IMR-90 (cell line): Measurements from ENCODE around the gene SLC35F1. TPM values are rescaled to one million over a fixed set of nuclear protein-coding genes. Genes with fewer than 3 reads are reported as not detected.

Experiments used
- ATAC-seq: fragments of 200-7000 bp; cut with Tn5 transposase; 2 replicates; pipeline ENCODE4 v1.9.1; 2020; ENCODE audit warnings: low read depth, mild to moderate bottlenecking, moderate library complexity
- BruUV-seq: library from RNA; stranded (reverse); fragments of 400-500 nt; replicated peaks from 2 replicates; lab custom pipeline; 2021; lab: Mats Ljungman, UMichigan
- CTCF ChIA-PET: fragments of 300-600 bp; formaldehyde crosslinking; extraction: SDS; loops from one replicate; lab custom pipeline; 2021; ENCODE audit warnings: antibody characterized with exemption; lab: Yijun Ruan, JAX
- POLR2A ChIA-PET: fragments of 300-600 bp; sonication (Branson Sonifier 250); formaldehyde crosslinking; loops from one replicate; lab custom pipeline; 2022; ENCODE audit warnings: antibody characterized with exemption; ENCODE audit not compliant: unreplicated experiment; lab: Charles Lee
- DNase-seq: peaks from one replicate; pipeline ENCODE4 v3.0.0; 2013
- H2AFZ ChIP-seq: replicated peaks from 2 replicates; pipeline ENCODE3; 2013; ENCODE audit warnings: low read length, mild to moderate bottlenecking; ENCODE audit not compliant: poor library complexity
- H2AK5ac ChIP-seq: 2 replicates; pipeline ENCODE4 v1.6.1; 2013; ENCODE audit warnings: low read depth, low read length, inconsistent platforms
- H2AK9ac ChIP-seq: replicated peaks from 2 replicates; pipeline ENCODE3; 2013; ENCODE audit warnings: mild to moderate bottlenecking, low read depth, low read length, moderate library complexity; ENCODE audit not compliant: poor library complexity
- H2BK120ac ChIP-seq: 2 replicates; pipeline ENCODE4 v1.6.1; 2013; ENCODE audit warnings: low read depth, low read length, inconsistent platforms
- H2BK15ac ChIP-seq: 3 replicates; pipeline ENCODE4 v1.6.1; 2013; ENCODE audit warnings: low read depth, low read length, inconsistent platforms
- H2BK20ac ChIP-seq: 2 replicates; pipeline ENCODE4 v1.6.1; 2013; ENCODE audit warnings: low read depth, mild to moderate bottlenecking, inconsistent platforms, low read length, moderate library complexity
- H2BK5ac ChIP-seq: 2 replicates; pipeline ENCODE4 v1.6.1; 2013; ENCODE audit warnings: mild to moderate bottlenecking, low read depth, low read length, inconsistent platforms; ENCODE audit not compliant: poor library complexity, severe bottlenecking
- H3K14ac ChIP-seq: replicated peaks from 2 replicates; pipeline ENCODE4 v1.6.1; 2013; ENCODE audit warnings: low read depth, low read length, inconsistent platforms
- H3K18ac ChIP-seq: 2 replicates; pipeline ENCODE4 v1.6.1; 2013; ENCODE audit warnings: low read depth, low read length, control low read depth
- H3K23ac ChIP-seq: 2 replicates; pipeline ENCODE4 v1.6.1; 2013; ENCODE audit warnings: low read depth, low read length, inconsistent platforms
- H3K27ac ChIP-seq: 2 replicates; pipeline ENCODE4 v1.5.1; 2013; ENCODE audit warnings: mild to moderate bottlenecking, control low read depth, low read length; ENCODE audit not compliant: insufficient read depth
- H3K27me3 ChIP-seq: 2 replicates; pipeline ENCODE4 v1.6.1; 2013; ENCODE audit warnings: low read length; ENCODE audit not compliant: control insufficient read depth, insufficient read depth
- H3K36me3 ChIP-seq: 2 replicates; pipeline ENCODE4 v1.6.1; 2013; ENCODE audit warnings: low read length, mixed read lengths; ENCODE audit not compliant: control insufficient read depth, insufficient read depth
- H3K4ac ChIP-seq: 2 replicates; pipeline ENCODE4 v1.6.1; 2013; ENCODE audit warnings: low read depth, low read length, inconsistent platforms
- H3K4me1 ChIP-seq: 2 replicates; pipeline ENCODE4 v1.6.1; 2013; ENCODE audit warnings: low read length, mixed read lengths; ENCODE audit not compliant: control insufficient read depth, insufficient read depth
- H3K4me2 ChIP-seq: 2 replicates; pipeline ENCODE4 v1.6.1; 2013; ENCODE audit warnings: low read depth, mild to moderate bottlenecking, control low read depth, low read length, moderate library complexity
- H3K4me3 ChIP-seq: 2 replicates; pipeline ENCODE4 v1.5.1; 2013; ENCODE audit warnings: low read depth, mild to moderate bottlenecking, control low read depth, low read length, moderate library complexity; ENCODE audit not compliant: insufficient read depth
- H3K56ac ChIP-seq: 2 replicates; pipeline ENCODE4 v1.6.1; 2013; ENCODE audit warnings: low read length, inconsistent platforms; ENCODE audit not compliant: insufficient read depth; ENCODE audit errors: extremely low read depth
- H3K79me1 ChIP-seq, 2 experiments: 2 replicates each; pipeline ENCODE4 v1.6.1; 2013; ENCODE audit warnings: low read length in 2 of 2, inconsistent platforms in 1 of 2, low read depth in 1 of 2
- H3K9ac ChIP-seq: 2 replicates; pipeline ENCODE4 v1.6.1; 2013; ENCODE audit warnings: low read depth, low read length, control low read depth
- H3K9me1 ChIP-seq: 2 replicates; pipeline ENCODE4 v1.6.1; 2013; ENCODE audit warnings: low read length, inconsistent platforms; ENCODE audit not compliant: insufficient read depth
- H3K9me3 ChIP-seq: 2 replicates; pipeline ENCODE4 v1.6.1; 2013; ENCODE audit warnings: low read length; ENCODE audit not compliant: control insufficient read depth, insufficient read depth
- H4K20me1 ChIP-seq: 2 replicates; pipeline ENCODE4 v1.6.1; 2013; ENCODE audit warnings: low read length, inconsistent platforms; ENCODE audit not compliant: insufficient read depth
- H4K5ac ChIP-seq: 2 replicates; pipeline ENCODE4 v1.6.1; 2013; ENCODE audit warnings: mild to moderate bottlenecking, low read depth, low read length, control low read depth
- H4K8ac ChIP-seq, 2 experiments: 2 replicates each; pipeline ENCODE4 v1.6.1; 2013; ENCODE audit warnings: low read depth in 2 of 2, low read length in 2 of 2, control low read depth in 1 of 2, inconsistent platforms in 1 of 2
- H4K91ac ChIP-seq: 2 replicates; pipeline ENCODE4 v1.6.1; 2013; ENCODE audit warnings: low read depth, low read length, inconsistent platforms; ENCODE audit not compliant: insufficient read depth
- BHLHE40 ChIP-seq: fragments of 150-350 bp; IDR thresholded peaks from 2 replicates; pipeline ENCODE4 v1.6.1; 2016; ENCODE audit warnings: mild to moderate bottlenecking, low read depth, low read length
- CEBPB ChIP-seq: IDR thresholded peaks from 2 replicates; pipeline ENCODE4 v1.6.1; 2012; ENCODE audit warnings: low read depth, low read length, improper control_type of control experiment
- CHD1 ChIP-seq: IDR thresholded peaks from 2 replicates; pipeline ENCODE4 v1.6.1; 2012; ENCODE audit warnings: low read depth, low read length, improper control_type of control experiment
- FOS ChIP-seq: fragments of 150-350 bp; IDR thresholded peaks from 2 replicates; pipeline ENCODE4 v1.6.1; 2016; ENCODE audit warnings: low read depth, low read length
- MAFK ChIP-seq: IDR thresholded peaks from 2 replicates; pipeline ENCODE4 v1.6.1; 2012; ENCODE audit warnings: low read depth, low read length, improper control_type of control experiment
- MAZ ChIP-seq: IDR thresholded peaks from 2 replicates; pipeline ENCODE4 v1.6.1; 2012; ENCODE audit warnings: low read depth, mild to moderate bottlenecking, low read length, improper control_type of control experiment, moderate library complexity, borderline replicate concordance
- MXI1 ChIP-seq: IDR thresholded peaks from 2 replicates; pipeline ENCODE4 v1.6.1; 2012; ENCODE audit warnings: low read depth, mild to moderate bottlenecking, low read length, moderate library complexity, borderline replicate concordance
- NFE2L2 ChIP-seq: fragments of 150-350 bp; IDR thresholded peaks from 2 replicates; pipeline ENCODE4 v1.6.1; 2016; ENCODE audit warnings: low read depth, mild to moderate bottlenecking, low read length
- POLR2A ChIP-seq: IDR thresholded peaks from 2 replicates; pipeline ENCODE4 v1.6.1; 2012; ENCODE audit warnings: mild to moderate bottlenecking, low read depth, low read length
- RAD21 ChIP-seq: IDR thresholded peaks from 2 replicates; pipeline ENCODE4 v1.6.1; 2012; ENCODE audit warnings: low read length, improper control_type of control experiment
- RCOR1 ChIP-seq: IDR thresholded peaks from 2 replicates; pipeline ENCODE4 v1.6.1; 2012; ENCODE audit warnings: mild to moderate bottlenecking, low read length, improper control_type of control experiment; ENCODE audit not compliant: insufficient replicate concordance
- RFX5 ChIP-seq: IDR thresholded peaks from 2 replicates; pipeline ENCODE4 v1.8.0; 2012; ENCODE audit warnings: low read depth, mild to moderate bottlenecking, low read length, moderate library complexity
- SMC3 ChIP-seq: fragments of 150-350 bp; IDR thresholded peaks from 2 replicates; pipeline ENCODE4 v1.6.1; 2016; ENCODE audit warnings: low read depth, mild to moderate bottlenecking, antibody characterized with exemption, low read length, moderate library complexity
- whole genome bisulfite sequencing, 2 experiments: methylation state at CpG; one replicate each; pipeline versions ENCODE4 v1.1.5 to v1.1.7; 2013; ENCODE audit warnings: missing lambda C conversion rate in 2 of 2; ENCODE audit not compliant: insufficient read length in 1 of 2; ENCODE audit errors: extremely low coverage in 2 of 2; 5-methylcytosine and 5-hydroxymethylcytosine counted together
- dilution Hi-C: fragments of 300-500 bp; cut with HindIII; formaldehyde crosslinking; loops from one replicate; pipeline ENCODE4 v1.14.3; 2018; ENCODE audit warnings: low sequenced_read_pairs; ENCODE audit not compliant: unreplicated experiment
- in situ Hi-C: fragments of 300-500 bp; cut with MboI; formaldehyde crosslinking; loops from 3 replicates; pipeline ENCODE4 v1.14.3; 2019; ENCODE audit warnings: low sequenced_read_pairs, inconsistent platforms, mixed read lengths
- intact Hi-C: fragments of 100-400 bp; cut with micrococcal nuclease; formaldehyde crosslinking; loops from 2 replicates; pipeline ENCODE4 v1.10.0; 2022
- polyA plus RNA-seq, 3 experiments: library from polyadenylated mRNA; depleted of rRNA; stranded (reverse); fragments of >200 nt; gene quantifications; 2 replicates each; pipeline ENCODE4 v1.2.3, GENCODE V29; 2012; ENCODE audit warnings: low replicate concordance in 1 of 3
- total RNA-seq: library from RNA; depleted of rRNA; stranded (reverse); fragments of >200 nt; gene quantifications from 2 replicates; pipeline ENCODE4 v1.2.3, GENCODE V29; 2012
- TF ChIP-seq, protein P1 (sequence below): conservative IDR thresholded peaks from 2 replicates; pipeline ENCODE4 v1.5.1; 2012; ENCODE audit warnings: mild to moderate bottlenecking, low read depth, low read length, improper control_type of control experiment
- TF ChIP-seq, protein P2 (sequence below): fragments of 150-350 bp; IDR thresholded peaks from 2 replicates; pipeline ENCODE4 v1.6.1; 2017; ENCODE audit warnings: mild to moderate bottlenecking, antibody characterized with exemption, low read length, low read depth
- TF ChIP-seq, protein P3 (sequence below): fragments of 150-350 bp; IDR thresholded peaks from 2 replicates; pipeline ENCODE4 v1.6.1; 2016; ENCODE audit warnings: low read depth, mild to moderate bottlenecking, low read length, moderate library complexity, borderline replicate concordance

The SLC35F1 gene
- total and polyA plus RNA-seq, 2 of the 4 experiments (the other 2 are of a cell fraction), result not detected

DNA sequence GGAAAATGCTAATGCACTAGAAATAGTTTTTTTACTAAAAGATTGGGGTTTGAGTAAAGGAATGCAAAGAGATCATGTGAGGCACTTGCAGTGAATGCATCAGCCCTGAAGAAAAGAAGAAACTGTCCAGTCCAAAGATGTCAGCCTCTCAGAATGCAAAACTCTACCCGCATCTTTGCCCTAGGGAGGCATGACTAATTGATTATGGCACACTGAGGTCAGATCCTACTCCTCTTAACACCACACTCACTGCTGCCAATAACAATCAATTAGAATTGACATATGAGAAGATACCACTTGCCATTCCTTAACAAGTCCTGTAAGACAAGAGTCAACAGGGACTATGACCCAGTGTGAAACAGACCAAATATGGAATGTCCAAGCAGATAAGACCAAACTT is 378.7 kb downstream of the SLC35F1 start:
- Histone ChIP-seq H3K4me3 (no peak overlapping the region), H2BK120ac (no peak overlapping the region), H2BK15ac (no peak overlapping the region), H4K5ac (no peak overlapping the region), H3K36me3 (no peaks in the 10 kb centered on the region), H3K27ac (no peak overlapping the region), H4K20me1 (no peaks in the 10 kb centered on the region), H3K4me2 (no peak overlapping the region), H3K56ac (no peak overlapping the region), H2AK5ac (no peak overlapping the region), H2AK9ac (no peak overlapping the region), H2AFZ (no peak overlapping the region), H3K4me1 (no peaks in the 10 kb centered on the region), H3K4ac (no peak overlapping the region), H3K23ac (no peak overlapping the region), H4K91ac (no peak overlapping the region), H2BK5ac (no peak overlapping the region), H3K9me3 (no peaks in the 10 kb centered on the region), H3K9ac (no peak overlapping the region), H3K18ac (no peak overlapping the region), H3K79me1 (no peaks in the 10 kb centered on the region), H4K8ac (no peak overlapping the region), H3K14ac (no peak overlapping the region), H3K9me1 (no peaks in the 10 kb centered on the region), H2BK20ac (0 out of 2 replicates have a peak overlapping the region, but pooled peaks have one; percentile 15), H3K27me3 (no peaks in the 10 kb centered on the region; the same call in 1 of the 2 replicates)
- in situ Hi-C loops, result loop anchor here (5.0 to 10.0 kb wide), 4 partner anchors 217 to 519 kb away; no protein-coding TSS in a partner anchor
- no peak for TF ChIP-seq FOS
- no peak for TF ChIP-seq MAZ
- TF ChIP-seq, protein P1, sequence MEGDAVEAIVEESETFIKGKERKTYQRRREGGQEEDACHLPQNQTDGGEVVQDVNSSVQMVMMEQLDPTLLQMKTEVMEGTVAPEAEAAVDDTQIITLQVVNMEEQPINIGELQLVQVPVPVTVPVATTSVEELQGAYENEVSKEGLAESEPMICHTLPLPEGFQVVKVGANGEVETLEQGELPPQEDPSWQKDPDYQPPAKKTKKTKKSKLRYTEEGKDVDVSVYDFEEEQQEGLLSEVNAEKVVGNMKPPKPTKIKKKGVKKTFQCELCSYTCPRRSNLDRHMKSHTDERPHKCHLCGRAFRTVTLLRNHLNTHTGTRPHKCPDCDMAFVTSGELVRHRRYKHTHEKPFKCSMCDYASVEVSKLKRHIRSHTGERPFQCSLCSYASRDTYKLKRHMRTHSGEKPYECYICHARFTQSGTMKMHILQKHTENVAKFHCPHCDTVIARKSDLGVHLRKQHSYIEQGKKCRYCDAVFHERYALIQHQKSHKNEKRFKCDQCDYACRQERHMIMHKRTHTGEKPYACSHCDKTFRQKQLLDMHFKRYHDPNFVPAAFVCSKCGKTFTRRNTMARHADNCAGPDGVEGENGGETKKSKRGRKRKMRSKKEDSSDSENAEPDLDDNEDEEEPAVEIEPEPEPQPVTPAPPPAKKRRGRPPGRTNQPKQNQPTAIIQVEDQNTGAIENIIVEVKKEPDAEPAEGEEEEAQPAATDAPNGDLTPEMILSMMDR, result no peak
- no peak for TF ChIP-seq SMC3
- TF ChIP-seq, protein P2, sequence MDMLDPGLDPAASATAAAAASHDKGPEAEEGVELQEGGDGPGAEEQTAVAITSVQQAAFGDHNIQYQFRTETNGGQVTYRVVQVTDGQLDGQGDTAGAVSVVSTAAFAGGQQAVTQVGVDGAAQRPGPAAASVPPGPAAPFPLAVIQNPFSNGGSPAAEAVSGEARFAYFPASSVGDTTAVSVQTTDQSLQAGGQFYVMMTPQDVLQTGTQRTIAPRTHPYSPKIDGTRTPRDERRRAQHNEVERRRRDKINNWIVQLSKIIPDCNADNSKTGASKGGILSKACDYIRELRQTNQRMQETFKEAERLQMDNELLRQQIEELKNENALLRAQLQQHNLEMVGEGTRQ, result no peak
- TF ChIP-seq, protein P3, sequence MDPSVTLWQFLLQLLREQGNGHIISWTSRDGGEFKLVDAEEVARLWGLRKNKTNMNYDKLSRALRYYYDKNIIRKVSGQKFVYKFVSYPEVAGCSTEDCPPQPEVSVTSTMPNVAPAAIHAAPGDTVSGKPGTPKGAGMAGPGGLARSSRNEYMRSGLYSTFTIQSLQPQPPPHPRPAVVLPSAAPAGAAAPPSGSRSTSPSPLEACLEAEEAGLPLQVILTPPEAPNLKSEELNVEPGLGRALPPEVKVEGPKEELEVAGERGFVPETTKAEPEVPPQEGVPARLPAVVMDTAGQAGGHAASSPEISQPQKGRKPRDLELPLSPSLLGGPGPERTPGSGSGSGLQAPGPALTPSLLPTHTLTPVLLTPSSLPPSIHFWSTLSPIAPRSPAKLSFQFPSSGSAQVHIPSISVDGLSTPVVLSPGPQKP, result no peak
- TF ChIP-seq CEBPB, result no peak
- no peak for TF ChIP-seq POLR2A
- no peak for TF ChIP-seq MXI1
- no peak for TF ChIP-seq BHLHE40
- TF ChIP-seq RCOR1, result no peak
- TF ChIP-seq RAD21, result no peak
- TF ChIP-seq MAFK, result no peak
- no peak for TF ChIP-seq RFX5
- TF ChIP-seq CHD1, result no peak
- TF ChIP-seq NFE2L2, result no peak
- no TSS peak for BruUV-seq
- no CpG with 5 or more reads among the region's 1 CpG for WGBS, 2 experiments
- dilution Hi-C loops, result no loop called here
- intact Hi-C loops, result no loop called here
- POLR2A ChIA-PET, result no interaction called here
- DNase-seq (no peak), ATAC-seq (no peak)
- CTCF ChIA-PET, result interaction anchor here (0.7 to 1.9 kb wide), 4 partner anchors 225 to 596 kb away, joined by 3 to 8 read pairs (median 6); no protein-coding TSS in a partner anchor
